Mucosa of rectum (tissue), 2 donors: ENCODE measurements around the gene ZNF628.

Source experiments
- H3K27ac ChIP-seq, 2 donors: one replicate each; pipeline ENCODE4 v1.7.0; 2013; ENCODE audit warnings: inconsistent platforms in 2 of 2, low read depth in 2 of 2, low read length in 2 of 2
- H3K27me3 ChIP-seq, 2 donors: one replicate each; pipeline ENCODE4 v1.7.0; 2013; ENCODE audit warnings: low read length in 2 of 2; ENCODE audit not compliant: control insufficient read depth in 2 of 2, insufficient read depth in 2 of 2
- H3K36me3 ChIP-seq, 2 donors: one replicate each; pipeline ENCODE4 v1.7.0; 2013; ENCODE audit warnings: low read length in 2 of 2; ENCODE audit not compliant: control insufficient read depth in 2 of 2, insufficient read depth in 2 of 2
- H3K4me1 ChIP-seq, 2 donors: one replicate each; pipeline ENCODE4 v1.7.0; 2013; ENCODE audit warnings: low read length in 2 of 2, mild to moderate bottlenecking in 1 of 2; ENCODE audit not compliant: control insufficient read depth in 2 of 2, insufficient read depth in 2 of 2
- H3K4me3 ChIP-seq, 2 donors: one replicate each; pipeline ENCODE4 v1.7.0; 2013; ENCODE audit warnings: low read length in 2 of 2
- H3K9ac ChIP-seq, 2 donors: one replicate each; pipeline ENCODE4 v1.7.0; 2013; ENCODE audit warnings: low read length in 2 of 2, low read depth in 1 of 2, mild to moderate bottlenecking in 1 of 2
- H3K9me3 ChIP-seq, 2 donors: one replicate each; pipeline ENCODE4 v1.7.0; 2013; ENCODE audit warnings: low read length in 2 of 2; ENCODE audit not compliant: control insufficient read depth in 2 of 2
- donor health status: healthy.
- donor health status: Normal muscosa, but diverticular disease.

The ZNF628 gene

DNA sequence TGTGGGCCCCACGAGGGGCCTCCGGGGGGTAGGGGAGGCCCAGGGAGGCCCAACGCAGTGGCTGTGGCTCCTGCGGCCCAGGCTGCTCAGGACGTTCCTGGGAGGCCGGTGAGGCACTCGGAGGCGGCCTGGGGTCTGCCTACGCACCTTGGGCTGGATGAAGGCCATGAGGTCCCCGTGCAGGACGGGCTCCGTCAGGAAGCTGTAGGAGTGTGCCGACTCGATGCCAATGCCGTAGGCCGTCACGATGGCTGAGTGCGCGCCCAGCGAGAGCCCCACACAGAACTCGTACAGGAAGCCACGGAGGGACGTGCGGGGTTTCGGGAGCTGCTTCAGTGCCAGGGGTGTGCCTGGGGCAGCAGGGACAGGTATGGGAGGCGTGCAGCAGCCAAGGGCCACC, 54.6 kb downstream of the ZNF628 start:
- no peaks in the 10 kb centered on the region for H3K9me3 ChIP-seq
- H3K36me3 ChIP-seq, result no peaks in the 10 kb centered on the region
- no peak overlapping the region for H3K9ac ChIP-seq
- no peak overlapping the region for H3K4me3 ChIP-seq
- H3K27me3 ChIP-seq, result no peaks in the 10 kb centered on the region
- H3K27ac ChIP-seq, result no peak overlapping the region
- H3K4me1 ChIP-seq, result peaks cover 8 to 9% of the 10 kb centered on the region in 2 donors
